NCI-H2029 treated with DMSO at 0.1 percent for 48 hours (cell line): ENCODE results near the gene EPB41L1.

Experiments
- DNase-seq: peaks from one replicate; lab custom pipeline; 2025; lab: John Stamatoyannopoulos, UW

Gene EPB41L1

DNA sequence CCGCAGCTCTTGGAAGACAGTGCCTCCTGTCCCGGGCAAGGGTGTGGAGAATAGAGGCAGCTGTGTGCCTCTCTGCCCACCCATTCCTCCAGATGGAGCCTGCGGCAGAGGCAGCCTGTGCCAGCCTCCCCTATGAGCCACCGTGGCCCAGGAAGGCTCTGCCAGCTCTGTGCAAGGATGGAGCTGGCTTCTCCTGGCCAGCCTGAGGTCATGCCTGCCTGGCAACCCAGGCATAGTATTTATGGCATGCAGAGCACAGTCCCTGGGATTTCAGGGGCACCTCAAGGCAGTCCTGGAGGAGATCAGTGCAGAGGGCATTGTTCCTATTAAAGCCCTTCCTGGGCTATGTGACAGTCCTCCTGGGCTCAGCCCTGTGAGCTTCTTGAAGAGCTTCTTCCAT lies 1.5 kb downstream of the EPB41L1 start:
- DNase-seq, result no peak

DNA sequence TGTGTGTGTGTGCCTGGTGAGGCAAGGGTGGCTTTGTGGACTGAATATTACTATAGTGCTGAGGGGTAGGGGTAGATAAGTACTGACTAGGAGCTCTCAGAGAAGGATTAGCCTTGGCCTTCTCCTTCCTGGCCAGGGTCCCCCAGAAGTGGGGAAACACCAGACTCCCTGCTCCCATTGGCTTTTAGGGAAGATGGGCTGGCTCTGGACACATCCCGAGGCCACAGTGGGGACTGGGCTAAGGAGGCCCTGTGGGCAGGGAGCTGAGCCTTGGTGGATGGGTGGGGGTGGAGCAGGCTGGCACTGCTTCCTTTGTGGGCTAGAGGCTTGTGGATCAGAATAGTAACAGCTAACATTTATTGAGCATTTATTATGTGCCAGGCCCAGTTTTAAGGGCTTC lies 3.1 kb downstream of the EPB41L1 start:
- DNase-seq, result no peak

DNA sequence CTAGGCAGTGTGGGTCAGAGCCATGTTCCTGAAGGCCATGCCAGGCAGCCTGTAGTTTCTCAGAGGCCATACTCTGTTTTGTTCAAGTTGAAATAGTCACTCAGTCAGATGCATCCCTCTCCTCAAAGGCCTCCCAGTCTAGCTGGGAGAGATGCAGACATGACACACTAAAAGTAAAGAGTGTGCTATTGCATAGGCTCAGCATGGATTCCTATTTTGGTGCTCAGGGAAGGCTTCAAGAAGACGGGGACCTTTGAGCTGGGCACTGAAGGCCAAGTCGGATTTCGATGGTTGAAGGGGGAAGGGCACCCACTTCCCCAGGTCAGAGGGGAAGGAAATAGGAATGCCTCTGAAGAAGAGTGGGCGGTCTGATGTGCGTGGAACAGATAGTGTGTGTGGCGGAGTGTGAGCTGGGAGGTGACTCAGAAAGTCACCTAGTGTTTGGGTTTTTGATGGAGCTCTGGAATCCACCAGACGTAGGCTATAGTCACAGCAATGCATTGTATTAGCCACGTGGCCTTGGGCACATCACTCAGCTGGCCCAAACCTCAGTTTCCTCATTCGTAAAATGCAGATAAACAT lies 3.7 kb downstream of the EPB41L1 start:
- DNase-seq, result no peak

DNA sequence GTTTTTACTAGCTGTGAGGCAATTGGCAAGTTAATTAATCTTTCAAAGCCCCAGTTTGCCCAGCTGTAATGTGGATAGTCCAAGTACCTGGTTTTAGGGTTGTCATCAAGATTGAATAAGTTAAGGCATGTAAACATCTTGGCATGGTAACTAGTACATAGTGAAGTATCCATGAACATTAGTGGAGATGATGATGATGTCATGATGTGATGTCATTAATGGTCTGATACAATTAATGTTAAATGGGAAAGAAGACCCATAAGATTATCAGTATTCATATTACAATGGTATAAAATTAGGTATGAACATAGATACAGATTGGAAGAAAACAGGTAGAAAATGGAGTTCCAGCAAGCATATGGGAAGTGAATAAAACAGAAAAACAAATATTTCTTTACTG lies 5.3 kb downstream of the EPB41L1 start:
- DNase-seq, result no peak

DNA sequence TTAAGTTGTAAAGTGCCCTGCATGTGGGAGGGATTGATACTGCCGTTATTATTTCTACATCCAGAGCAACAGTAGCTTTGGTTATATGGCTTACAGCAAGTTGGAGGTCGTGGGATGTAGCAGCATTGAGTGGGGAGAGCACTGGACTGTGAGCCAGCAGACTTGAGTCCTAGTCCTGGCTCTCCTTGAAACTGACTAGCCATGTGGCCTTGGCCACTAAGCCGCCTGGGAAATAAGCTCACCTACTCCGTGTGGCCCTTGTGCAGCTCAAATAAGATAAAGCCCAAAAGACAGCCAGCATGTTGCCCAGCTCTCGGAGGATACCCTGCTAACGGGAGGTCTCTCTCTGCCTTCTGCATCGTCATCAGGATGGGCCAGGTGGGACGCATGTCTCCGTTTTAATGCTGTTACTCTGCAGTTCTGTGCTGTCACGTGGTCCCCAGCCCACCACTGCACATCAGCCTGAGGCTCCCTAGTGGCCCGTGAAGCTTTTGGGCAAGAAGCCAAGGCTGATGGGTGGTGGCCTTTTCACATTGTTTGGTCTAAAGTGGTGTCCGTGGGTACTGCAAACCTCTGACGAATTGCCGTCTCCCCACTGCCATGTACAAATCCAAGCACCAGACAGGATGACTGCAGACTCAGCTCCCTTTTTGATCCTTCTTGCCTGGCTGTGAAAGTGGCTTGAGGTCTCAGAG lies 7.9 kb downstream of the EPB41L1 start:
- DNase-seq, result no peak

DNA sequence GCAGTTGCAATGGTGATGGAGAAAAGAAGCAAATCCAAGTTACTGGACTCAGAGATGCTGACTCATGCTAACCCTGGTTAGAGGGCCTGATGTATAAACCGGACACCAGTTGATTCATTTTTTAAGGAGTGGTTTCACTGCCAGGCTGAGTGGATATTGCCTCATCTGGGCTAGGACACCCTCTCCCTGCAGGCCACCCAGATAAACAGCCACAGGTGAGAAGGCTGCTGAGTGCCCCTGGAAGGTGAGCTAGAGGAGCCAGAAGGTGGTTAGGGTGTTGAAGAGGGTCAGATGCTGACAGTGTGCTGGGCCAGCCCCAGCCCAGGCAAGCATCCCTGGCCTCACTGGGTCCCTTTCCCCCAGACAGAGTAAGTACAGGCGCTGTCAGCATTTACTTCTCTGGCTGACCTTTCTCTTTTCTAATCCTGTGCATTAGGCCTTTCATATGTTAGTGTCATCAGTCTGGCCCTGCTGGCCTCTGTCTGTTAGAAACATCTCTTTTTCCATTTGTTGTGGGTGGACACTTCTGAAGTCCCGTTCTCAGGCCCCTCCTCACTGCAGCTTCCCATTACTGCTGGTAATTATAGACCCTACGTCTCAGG lies 13.5 kb downstream of the EPB41L1 start:
- no peak for DNase-seq

DNA sequence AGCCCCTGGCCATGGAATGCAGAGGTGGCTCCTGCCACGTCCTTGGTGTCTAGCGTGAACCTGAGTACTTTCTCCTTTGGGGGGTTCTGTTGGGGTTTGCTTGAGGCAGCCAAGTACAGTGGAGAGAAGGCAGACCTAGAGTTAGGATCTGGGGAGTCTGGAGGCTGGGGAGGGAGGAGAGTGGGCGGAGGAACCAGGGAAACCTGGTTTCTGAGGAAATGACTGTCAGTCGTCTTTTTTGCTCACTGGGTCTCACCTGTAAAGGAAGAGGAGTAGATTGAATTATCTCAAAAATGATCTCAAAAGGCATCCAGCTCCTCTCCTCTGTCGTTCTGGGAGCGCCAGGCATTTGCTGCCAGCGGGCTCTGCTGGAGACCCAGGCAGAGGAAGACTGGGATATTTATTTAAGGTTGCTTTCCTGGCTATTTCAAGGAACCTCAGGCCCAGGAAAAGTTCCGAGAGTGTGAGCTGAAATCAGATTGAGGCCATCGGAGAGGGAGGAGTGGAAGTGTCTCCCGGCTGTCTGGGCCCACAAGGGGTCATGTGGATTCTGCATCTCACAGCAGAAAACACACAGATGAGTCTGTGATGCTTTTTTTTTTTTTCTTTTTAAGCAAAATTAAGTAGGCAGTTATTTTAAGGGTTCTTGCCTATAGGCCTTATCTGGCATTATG lies 16.1 kb downstream of the EPB41L1 start:
- DNase-seq, result no peak

DNA sequence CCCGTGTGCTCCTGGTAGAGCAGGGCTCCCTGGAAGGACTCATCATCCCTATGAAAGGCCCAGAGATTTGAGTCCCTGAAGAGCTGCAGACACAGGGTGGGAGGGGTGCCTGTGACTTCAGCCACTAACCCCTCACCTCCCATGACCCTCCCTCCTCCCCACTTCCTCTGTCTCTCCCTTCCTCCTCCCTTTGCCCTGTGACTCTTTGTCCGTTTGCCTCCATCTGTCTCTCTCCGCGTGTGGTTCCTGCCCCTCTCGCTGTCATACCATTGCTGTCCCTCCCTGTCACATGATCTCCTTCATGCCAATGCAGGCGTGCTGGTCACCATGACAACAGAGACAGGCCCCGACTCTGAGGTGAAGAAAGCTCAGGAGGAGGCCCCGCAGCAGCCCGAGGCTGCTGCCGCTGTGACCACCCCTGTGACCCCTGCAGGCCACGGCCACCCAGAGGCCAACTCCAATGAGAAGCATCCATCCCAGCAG lies 19.0 kb downstream of the EPB41L1 start:
- DNase-seq, result no peak

DNA sequence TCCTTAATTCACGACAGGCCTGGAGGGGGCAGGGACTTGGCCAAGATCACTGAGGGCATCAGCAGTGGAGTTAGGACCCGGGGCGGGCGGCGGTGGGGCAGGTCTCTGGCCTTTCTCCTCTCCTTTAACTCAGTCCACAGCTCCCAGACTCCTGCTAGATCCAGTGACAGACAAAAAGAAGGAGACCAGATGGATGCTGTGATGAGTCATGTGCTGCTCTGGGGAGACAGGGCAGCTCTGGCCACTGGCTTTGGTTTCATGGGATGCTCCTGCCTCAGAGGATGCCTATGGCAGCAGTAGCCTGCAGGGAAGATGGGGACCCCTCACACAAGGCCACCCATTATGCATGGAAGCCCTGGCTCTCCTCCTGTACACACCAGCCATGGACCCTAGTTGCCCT lies 20.5 kb downstream of the EPB41L1 start:
- no peak for DNase-seq

DNA sequence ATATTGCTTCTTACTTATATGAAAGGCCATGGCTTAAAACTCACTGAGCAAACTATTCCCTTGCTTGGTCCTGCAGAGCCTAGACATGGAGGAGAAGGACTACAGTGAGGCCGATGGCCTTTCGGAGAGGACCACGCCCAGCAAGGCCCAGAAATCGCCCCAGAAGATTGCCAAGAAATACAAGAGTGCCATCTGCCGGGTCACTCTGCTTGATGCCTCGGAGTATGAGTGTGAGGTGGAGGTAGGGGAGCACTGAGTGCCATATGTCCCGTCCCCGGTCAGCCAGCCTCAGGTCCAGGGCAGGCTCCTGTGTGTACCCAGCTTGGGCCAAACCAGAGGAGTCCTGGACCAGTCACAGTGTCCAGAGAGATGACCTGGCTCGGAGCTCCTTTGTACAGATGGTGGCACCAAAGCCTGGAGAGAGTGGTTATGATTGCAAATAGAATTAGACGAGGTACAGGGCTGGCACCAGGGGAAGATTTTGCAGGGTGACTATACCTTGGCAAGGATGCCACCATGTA lies 21.0 kb downstream of the EPB41L1 start:
- DNase-seq, result no peak

DNA sequence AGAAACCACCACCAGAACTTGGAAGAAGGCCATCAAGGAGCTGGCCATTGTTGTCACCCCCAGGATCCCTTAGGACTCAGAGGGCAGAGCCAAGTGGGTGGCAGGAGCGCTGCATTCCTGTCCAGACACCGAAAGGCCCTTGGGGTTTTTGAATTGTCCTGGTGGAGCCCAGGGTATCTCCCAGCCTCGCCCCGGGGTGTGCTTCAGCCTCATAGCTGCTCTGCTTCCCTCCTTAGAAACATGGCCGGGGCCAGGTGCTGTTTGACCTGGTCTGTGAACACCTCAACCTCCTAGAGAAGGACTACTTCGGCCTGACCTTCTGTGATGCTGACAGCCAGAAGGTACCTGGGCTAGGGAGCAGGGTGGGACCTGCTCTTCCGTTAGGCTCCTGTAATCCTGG lies 23.2 kb downstream of the EPB41L1 start:
- DNase-seq, result no peak

DNA sequence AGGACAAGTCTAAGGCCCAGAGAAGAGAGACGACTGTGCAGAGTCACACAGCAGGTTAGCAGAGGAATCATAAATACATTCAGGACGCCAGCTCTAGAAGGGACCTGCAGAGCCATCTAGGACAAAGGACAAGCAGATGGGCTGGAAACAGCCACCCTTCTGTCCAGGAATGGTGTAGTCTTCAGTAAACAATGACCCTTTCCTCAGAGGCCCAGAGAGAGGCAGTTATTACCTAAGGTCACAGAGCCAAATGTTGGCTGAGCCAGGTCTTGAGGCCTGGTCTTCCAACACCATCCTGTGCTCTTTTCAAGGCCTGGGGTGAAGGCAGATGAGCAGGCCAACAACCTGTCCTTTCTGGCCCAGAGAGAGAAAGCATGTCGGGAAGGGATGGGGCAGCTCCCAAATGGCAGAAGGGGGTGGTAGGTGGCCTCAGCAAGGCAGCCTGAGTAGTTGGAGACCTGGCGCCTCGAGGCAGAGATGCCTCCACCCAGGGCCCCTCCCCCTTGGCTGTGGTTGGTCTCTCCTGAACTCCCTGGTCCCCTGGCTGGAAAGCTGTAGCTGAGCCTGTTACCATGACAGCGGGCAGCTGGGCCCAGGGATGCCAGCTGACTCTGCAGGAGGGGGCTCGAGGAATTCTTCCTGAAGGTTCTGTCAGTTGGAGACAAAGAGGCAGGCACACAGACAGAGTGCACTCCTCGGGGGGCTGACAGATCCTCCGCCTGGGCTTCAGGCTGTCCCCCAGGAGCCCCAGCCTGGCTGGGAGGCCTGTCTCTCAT lies 24.8 kb downstream of the EPB41L1 start:
- DNase-seq, result no peak

DNA sequence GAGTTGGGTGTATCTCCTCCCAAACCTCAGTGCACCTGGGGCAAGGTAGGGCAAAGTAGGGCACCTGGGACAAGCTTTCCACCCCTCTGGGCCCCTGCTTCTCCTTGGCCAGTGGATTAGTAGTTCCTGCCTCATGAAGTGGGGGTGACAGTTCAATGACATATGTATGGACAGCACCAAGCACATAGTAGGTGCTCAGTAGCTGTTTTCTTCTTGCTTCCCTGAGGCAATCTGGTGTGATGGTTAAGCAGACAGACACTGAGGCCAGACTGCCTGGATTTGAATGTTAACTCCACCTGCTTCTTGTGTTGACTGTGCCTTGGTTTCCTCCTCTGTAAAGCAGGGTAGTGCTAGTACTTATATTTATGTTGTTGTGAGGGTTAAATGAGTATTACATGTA lies 25.8 kb downstream of the EPB41L1 start:
- DNase-seq, result no peak

DNA sequence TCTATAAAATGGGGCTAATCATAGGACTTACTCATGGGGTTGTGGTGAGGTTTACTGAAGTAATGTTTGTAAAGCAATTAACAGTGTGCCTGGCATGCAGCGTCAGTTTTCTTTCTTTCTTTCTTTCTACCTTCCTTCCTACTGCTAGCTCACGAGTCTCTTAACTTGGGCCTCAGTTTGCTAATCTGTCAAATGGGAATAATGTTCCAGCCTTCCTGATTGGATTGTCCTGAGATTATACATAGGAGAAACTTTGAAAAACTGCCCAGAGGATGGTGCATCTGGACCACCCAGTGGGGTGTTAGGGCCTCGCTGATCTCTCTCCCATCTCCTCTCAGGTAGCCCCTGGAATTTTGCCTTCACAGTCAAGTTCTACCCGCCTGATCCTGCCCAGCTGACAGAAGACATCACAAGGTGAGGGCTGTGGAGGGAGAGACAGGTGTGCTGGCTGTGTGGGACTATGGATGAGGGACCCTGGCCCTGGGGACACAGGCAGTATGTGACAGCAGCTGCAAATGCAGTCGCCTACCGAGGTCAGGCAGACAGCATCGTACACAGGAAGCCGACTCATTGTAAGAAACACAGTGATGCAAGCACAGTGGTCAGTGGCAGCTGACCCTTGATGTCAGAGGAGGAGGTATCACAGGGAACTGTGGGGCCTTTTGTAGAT lies 27.5 kb downstream of the EPB41L1 start:
- no peak for DNase-seq

DNA sequence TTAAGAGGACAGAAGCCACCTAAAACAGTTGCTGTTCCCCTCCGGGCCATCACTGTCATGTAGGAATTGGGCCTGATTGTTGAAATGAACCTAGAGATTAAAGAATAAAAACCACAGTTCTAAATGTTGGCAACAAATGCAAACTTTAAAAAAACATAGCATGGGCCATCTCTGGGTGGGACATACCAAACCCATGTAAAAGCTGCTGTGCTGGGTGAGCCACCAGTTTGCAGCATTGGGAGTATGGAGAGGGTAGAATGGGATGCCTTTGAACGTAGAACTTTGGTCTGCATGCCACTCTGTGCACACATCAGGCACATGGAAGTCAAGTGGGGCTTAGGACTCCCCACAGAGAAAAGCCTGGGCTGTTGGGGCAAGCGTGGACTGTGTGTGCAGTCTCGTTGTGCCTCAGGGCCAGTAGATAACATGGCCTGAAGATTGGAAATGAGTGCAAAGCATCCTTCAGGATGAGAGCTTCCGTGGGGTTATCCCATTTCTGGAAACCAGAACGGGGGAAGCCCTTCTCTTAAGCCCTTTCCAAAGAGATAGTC lies 28.1 kb downstream of the EPB41L1 start:
- no peak for DNase-seq

DNA sequence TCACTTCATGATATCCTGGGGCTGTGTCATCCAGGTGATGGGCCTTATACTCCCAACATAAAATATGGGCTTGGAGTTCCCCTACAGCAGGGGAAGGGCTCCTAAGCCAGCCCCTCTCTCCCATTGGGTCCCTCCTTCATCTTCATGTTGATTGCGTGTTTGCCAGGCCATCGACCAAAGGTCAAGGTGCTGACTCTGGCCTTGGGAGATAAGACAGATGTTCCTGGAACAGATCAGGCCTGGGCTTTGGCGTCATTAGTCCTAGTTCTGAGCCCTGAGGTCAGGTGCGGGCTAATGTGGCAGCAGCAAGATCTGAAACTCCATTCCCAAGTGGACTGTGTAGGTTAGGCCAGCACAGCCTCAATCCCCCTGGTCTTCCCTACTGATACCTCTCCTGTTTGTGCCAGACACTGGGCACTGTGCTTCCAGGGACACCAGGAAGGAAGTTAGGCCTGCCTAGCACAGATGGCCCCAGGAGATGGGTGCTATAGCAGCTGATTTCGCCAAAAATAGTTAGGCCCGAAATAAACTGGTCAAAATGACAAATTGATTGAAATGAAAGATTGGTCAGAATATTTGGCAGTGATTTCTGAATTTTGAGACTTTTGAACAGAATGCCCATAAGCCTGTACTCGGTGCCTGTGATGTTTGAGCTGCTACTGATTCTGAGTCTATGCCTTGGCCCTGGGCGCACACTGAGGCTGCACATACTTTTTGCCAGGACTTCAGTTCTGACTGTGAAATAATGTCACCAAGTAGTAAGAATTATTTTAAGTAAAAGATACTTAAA lies 28.8 kb downstream of the EPB41L1 start:
- DNase-seq, result no peak

DNA sequence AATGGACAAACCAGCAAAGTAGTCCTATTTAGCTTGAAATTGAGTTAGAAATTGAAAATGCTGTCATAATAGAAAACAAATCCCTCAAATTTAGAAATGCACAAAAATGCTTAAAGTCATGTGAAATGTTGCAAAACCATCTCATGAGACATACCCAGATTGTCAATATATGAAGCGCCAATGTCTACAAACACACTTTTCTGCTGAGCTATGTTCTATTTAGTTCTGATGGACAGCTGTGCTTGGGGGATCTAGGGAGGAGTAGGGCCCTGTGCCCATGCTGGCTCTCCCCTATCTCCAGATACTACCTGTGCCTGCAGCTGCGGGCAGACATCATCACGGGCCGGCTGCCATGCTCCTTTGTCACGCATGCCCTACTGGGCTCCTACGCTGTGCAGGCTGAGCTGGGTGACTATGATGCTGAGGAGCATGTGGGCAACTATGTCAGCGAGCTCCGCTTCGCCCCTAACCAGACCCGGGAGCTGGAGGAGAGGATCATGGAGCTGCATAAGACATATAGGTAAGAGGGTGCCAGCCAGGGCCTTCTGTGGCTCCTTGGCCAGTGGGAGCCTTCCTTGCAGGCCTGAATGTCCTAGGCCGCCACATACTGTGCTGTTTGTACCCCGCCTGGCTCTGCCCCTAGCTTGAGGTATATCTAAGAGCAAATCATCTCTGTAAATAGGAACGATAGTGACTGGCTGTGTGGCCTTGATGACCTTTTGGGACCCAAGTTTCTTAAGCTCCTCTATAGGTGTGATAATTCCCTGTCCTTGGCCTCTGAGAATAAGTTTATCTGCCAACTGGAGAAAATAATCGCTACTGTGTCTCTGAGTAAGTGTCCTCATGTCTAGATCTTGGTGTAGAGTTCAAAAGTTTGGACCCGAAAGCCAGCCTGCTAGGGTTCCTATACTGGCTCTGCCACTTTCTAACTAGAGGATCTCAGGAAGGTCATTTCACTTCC lies 30.6 kb downstream of the EPB41L1 start:
- DNase-seq, result no peak

DNA sequence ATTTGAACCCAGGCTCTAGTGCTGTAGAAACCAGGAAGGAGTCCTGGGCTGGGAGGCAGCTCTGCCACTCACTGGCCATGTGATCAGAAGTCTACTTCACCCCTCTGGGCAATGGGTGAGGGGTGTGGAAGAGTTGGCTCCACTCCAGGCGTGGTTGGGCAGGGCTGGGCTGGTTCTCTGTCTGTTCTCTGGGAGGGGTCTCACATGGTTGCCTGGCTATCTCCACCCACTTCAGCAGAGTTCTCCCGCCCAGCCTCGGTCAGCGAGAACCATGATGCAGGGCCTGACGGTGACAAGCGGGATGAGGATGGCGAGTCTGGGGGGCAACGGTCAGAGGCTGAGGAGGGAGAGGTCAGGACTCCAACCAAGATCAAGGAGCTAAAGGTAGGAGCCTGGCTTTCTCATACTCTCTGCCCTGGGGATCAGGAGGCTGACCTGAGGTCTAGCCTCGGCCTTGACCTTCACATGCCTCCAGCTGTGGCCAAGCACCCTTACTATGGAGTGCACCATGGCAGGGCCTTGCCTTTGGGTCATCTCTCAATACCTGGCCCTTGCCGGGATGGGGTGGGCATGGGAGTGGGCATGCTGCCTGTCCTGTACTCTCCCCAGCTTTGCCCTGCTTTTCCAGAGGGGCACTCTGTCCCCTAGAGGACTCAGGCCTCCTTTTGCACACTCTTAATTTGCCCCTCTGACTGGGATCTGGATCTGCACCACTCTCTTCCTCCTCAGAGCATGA lies 39.6 kb downstream of the EPB41L1 start:
- DNase-seq, result no peak
